ENCODE results near the gene SNRPD2.

The SNRPD2 gene

GRCh38 chr19:45653634-45654033 lies 38.1 kb downstream of the SNRPD2 start:
- no peak for DNase-seq

GRCh38 chr19:45650722-45651121 lies 41.0 kb downstream of the SNRPD2 start:
- no peak for DNase-seq

GRCh38 chr19:45646345-45646698 lies 45.4 kb downstream of the SNRPD2 start:
- no peak for DNase-seq

GRCh38 chr19:45645631-45646344 lies 46.0 kb downstream of the SNRPD2 start:
- peak; percentile 75 for DNase-seq

- DNase-seq = no peak
Measured at GRCh38 chr19:45645068-45645630, 46.6 kb downstream of the SNRPD2 start.

- no peak for DNase-seq
Measured at GRCh38 chr19:45643927-45644771, 47.6 kb downstream of the SNRPD2 start.

- peak; percentile 62 for DNase-seq
Measured at GRCh38 chr19:45643024-45643926, 48.5 kb downstream of the SNRPD2 start.

GRCh38 chr19:45641274-45642105 lies 50.3 kb downstream of the SNRPD2 start:
- peak; percentile 22 for DNase-seq

GRCh38 chr19:45640849-45641273 lies 50.9 kb downstream of the SNRPD2 start:
- DNase-seq = no peak

- peak; percentile 36 for DNase-seq
Measured at GRCh38 chr19:45638930-45639729, 52.6 kb downstream of the SNRPD2 start, which contains the start of gene EML2. TSS of gene EML2 (minus strand) at chr19:45639397. CDS start at chr19:45639376, 21 bp downstream.

GRCh38 chr19:45637890-45638667 lies 53.7 kb downstream of the SNRPD2 start:
- no peak for DNase-seq
